CD4-positive, alpha-beta T cell (primary cell): ENCODE results near the gene OR8J3. TPM values are rescaled to one million over a fixed set of nuclear protein-coding genes. Genes with fewer than 3 reads are reported as not detected.

ENCODE experiments used
- ATAC-seq: fragments of 200-7000 bp; cut with Tn5 transposase; one replicate; pipeline ENCODE4 v1.10.0; 2022; ENCODE audit warnings: mild to moderate bottlenecking; ENCODE audit not compliant: poor library complexity
- CTCF ChIA-PET: fragments of 350-600 bp; sonication (Branson Sonifier 250); formaldehyde crosslinking; loops from one replicate; lab custom pipeline; 2021; ENCODE audit warnings: antibody characterized with exemption, inconsistent platforms; lab: Charles Lee
- POLR2A ChIA-PET: fragments of 350-600 bp; sonication (Branson Sonifier 250); formaldehyde crosslinking; loops from one replicate; lab custom pipeline; 2021; ENCODE audit warnings: antibody characterized with exemption, inconsistent platforms; lab: Charles Lee
- DNase-seq, 14 experiments: peaks; one replicate each; pipeline ENCODE4 v3.0.0-alpha.2; 2013 to 2020; ENCODE audit warnings: mixed read lengths in 2 of 14
- H3K27ac ChIP-seq, 2 donors: one replicate each; pipeline versions ENCODE4 v1.5.1 to v1.7.0; 2013; ENCODE audit warnings: low read length in 2 of 2, low read depth in 1 of 2, mild to moderate bottlenecking in 1 of 2
- H3K27me3 ChIP-seq, 2 experiments: 1 replicate in 1 of 2; 2 replicates in 1 of 2; pipeline versions ENCODE4 v1.6.1 to v1.7.0; 2013; ENCODE audit warnings: low read length in 2 of 2, control low read depth in 1 of 2, mild to moderate bottlenecking in 1 of 2, moderate library complexity in 1 of 2; ENCODE audit not compliant: insufficient read depth in 2 of 2, control insufficient read depth in 1 of 2
- H3K36me3 ChIP-seq: one replicate; pipeline ENCODE4 v1.6.1; 2013; ENCODE audit warnings: low read length, control low read depth; ENCODE audit not compliant: insufficient read depth
- H3K4me1 ChIP-seq: one replicate; pipeline ENCODE4 v1.6.1; 2013; ENCODE audit warnings: low read length, control low read depth; ENCODE audit not compliant: insufficient read depth
- H3K4me3 ChIP-seq: one replicate; pipeline ENCODE4 v1.5.1; 2013; ENCODE audit warnings: mild to moderate bottlenecking, low read length, moderate library complexity
- H3K9me3 ChIP-seq, 2 experiments: 1 replicate in 1 of 2; 2 replicates in 1 of 2; pipeline versions ENCODE4 v1.6.1 to v1.7.0; 2013; ENCODE audit warnings: low read length in 2 of 2, mild to moderate bottlenecking in 2 of 2, control low read depth in 1 of 2, moderate library complexity in 1 of 2; ENCODE audit not compliant: control insufficient read depth in 1 of 2, insufficient read depth in 1 of 2
- H3K27ac Mint-ChIP-seq: one replicate; pipeline ENCODE4 v1.8.0; 2020; ENCODE audit warnings: mixed read lengths
- H3K27me3 Mint-ChIP-seq: one replicate; pipeline ENCODE4 v1.8.0; 2021; ENCODE audit warnings: mixed read lengths
- H3K36me3 Mint-ChIP-seq: one replicate; pipeline ENCODE4 v1.8.0; 2021; ENCODE audit warnings: low read depth, mixed read lengths
- H3K4me1 Mint-ChIP-seq: one replicate; pipeline ENCODE4 v1.8.0; 2021; ENCODE audit warnings: low read depth, mixed read lengths
- H3K4me3 Mint-ChIP-seq: one replicate; pipeline ENCODE4 v1.8.0; 2020; ENCODE audit warnings: mild to moderate bottlenecking, mixed read lengths
- H3K9me3 Mint-ChIP-seq: one replicate; pipeline ENCODE4 v1.8.0; 2020; ENCODE audit warnings: mixed read lengths
- intact Hi-C, 2 experiments: fragments of 100-400 bp; cut with DNase I in 1 of 2; cut with micrococcal nuclease in 1 of 2; formaldehyde crosslinking; loops; one replicate each; pipeline versions ENCODE4 v1.15.1 to v1.9.0; 2023 to 2025; cut with DNase I, micrococcal nuclease
- polyA plus RNA-seq, 2 donors: library from polyadenylated mRNA; unstranded; fragments of 120-200 nt; gene quantifications; one replicate each; pipeline ENCODE4 v1.2.1, GENCODE V29; 2013
- total RNA-seq, 174 experiments: library from RNA in 2 of 174; stranded (reverse) in 2 of 174; gene quantifications; one replicate each; pipeline ENCODE4 v1.2.3 and lab custom pipeline; 2021 to 2026
- TF ChIP-seq, protein P1 (sequence below): fragments of 200-600 bp; IDR thresholded peaks from one replicate; pipeline ENCODE4 v1.8.0; 2022; ENCODE audit warnings: antibody characterized with exemption, mild to moderate bottlenecking

OR8J3 gene, protein sequence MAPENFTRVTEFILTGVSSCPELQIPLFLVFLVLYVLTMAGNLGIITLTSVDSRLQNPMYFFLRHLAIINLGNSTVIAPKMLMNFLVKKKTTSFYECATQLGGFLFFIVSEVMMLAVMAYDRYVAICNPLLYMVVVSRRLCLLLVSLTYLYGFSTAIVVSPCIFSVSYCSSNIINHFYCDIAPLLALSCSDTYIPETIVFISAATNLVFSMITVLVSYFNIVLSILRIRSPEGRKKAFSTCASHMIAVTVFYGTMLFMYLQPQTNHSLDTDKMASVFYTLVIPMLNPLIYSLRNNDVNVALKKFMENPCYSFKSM
- total RNA-seq (not detected), total RNA-seq (lab: John Stamatoyannopoulos, UW) (0 to 0.11 (median 0) reads per million in 172 experiments)
- polyA plus RNA-seq (2013, experiment 1 of 2): not detected
- polyA plus RNA-seq (2013, experiment 2 of 2): not detected

DNA sequence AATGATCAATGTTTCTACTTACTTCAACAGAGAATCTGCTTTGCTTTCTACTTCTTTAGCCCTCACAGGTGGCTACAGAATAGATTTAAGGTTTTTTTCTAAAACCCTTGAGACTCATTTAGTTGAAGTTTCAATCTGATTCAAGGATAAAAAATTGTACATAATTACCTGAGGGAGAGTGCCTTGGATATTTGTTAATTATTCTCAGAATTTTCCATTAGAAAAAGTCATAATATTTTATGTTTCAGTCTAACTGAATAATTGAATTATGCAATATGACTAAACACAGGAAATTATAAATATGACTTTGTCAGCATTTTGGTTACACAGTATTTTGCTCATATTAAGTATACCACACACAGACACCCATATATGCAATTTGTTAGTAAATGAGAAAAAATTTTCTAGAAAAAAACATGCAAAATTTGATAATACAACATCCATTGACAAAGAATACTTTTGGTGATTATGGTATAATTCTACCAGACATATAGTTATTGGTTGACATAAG is at the start of gene OR8J3:
Gene OR8J3 (minus strand): TSS at position 51 of the 511 bp plus-strand sequence. CDS start 2,483 bp downstream, outside the sequence.
- H3K27ac Mint-ChIP-seq: no peak within 1 kb of the TSS

DNA sequence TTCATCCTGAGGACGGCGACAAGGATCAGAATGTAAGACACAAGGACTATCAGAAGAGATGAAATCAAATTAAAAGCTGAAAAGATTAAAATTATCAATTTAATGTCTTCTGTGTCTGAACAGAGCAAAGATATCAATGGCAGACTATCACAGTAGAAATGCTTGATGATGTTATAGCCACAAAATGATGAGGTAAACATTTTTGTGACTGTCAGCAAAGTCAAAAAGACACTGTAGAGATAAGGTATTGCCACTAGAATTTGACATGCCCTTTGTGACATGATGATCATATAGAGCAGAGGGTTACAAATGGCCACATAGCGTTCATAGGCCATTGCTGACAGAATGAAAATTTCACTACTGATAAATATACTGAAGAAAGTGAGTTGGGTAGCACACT is 48.6 kb upstream of the OR8J3 start:
- H3K27me3 Mint-ChIP-seq: no peaks in the 10 kb centered on the region
- CTCF ChIA-PET: no interaction called here
- ATAC-seq (no peak), DNase-seq (no peak)
- peaks cover 8% of the 10 kb centered on the region for H3K9me3 Mint-ChIP-seq
- H3K4me1 ChIP-seq: no peaks in the 10 kb centered on the region
- TF ChIP-seq, protein P1, sequence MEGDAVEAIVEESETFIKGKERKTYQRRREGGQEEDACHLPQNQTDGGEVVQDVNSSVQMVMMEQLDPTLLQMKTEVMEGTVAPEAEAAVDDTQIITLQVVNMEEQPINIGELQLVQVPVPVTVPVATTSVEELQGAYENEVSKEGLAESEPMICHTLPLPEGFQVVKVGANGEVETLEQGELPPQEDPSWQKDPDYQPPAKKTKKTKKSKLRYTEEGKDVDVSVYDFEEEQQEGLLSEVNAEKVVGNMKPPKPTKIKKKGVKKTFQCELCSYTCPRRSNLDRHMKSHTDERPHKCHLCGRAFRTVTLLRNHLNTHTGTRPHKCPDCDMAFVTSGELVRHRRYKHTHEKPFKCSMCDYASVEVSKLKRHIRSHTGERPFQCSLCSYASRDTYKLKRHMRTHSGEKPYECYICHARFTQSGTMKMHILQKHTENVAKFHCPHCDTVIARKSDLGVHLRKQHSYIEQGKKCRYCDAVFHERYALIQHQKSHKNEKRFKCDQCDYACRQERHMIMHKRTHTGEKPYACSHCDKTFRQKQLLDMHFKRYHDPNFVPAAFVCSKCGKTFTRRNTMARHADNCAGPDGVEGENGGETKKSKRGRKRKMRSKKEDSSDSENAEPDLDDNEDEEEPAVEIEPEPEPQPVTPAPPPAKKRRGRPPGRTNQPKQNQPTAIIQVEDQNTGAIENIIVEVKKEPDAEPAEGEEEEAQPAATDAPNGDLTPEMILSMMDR: no peak
- no peak overlapping the region for H3K27ac Mint-ChIP-seq
- no peaks in the 10 kb centered on the region for H3K36me3 Mint-ChIP-seq
- intact Hi-C loops: no loop called here
- H3K4me3 ChIP-seq: no peak overlapping the region
- peaks cover 0 to 3% of the 10 kb centered on the region in 2 experiments for H3K9me3 ChIP-seq
- no peak overlapping the region for H3K4me3 Mint-ChIP-seq
- POLR2A ChIA-PET: no interaction called here
- H3K36me3 ChIP-seq: no peaks in the 10 kb centered on the region
- no peaks in the 10 kb centered on the region for H3K27me3 ChIP-seq
- no peaks in the 10 kb centered on the region for H3K4me1 Mint-ChIP-seq
- no peak overlapping the region for H3K27ac ChIP-seq

More for the DNA sequence above, at the start of gene OR8J3:
- DNase-seq (no peak), ATAC-seq (no peak)
- Histone ChIP-seq H3K9me3 (peaks cover 0 to 14% of the 10 kb centered on the region in 2 experiments), H3K4me1 (no peaks in the 10 kb centered on the region), H3K27me3 (no peaks in the 10 kb centered on the region), H3K36me3 (no peaks in the 10 kb centered on the region), H3K4me3 (no peak within 1 kb of the TSS), H3K27ac (no peak within 1 kb of the TSS)
- POLR2A ChIA-PET: no interaction called here
- Mint-ChIP-seq H3K4me1 (no peaks in the 10 kb centered on the region), H3K9me3 (peaks cover 2% of the 10 kb centered on the region), H3K27me3 (no peaks in the 10 kb centered on the region), H3K36me3 (no peaks in the 10 kb centered on the region), H3K4me3 (no peak within 1 kb of the TSS)
- CTCF ChIA-PET: no interaction called here
- TF ChIP-seq, protein P1: no peak
- intact Hi-C loops: no loop called here

DNA sequence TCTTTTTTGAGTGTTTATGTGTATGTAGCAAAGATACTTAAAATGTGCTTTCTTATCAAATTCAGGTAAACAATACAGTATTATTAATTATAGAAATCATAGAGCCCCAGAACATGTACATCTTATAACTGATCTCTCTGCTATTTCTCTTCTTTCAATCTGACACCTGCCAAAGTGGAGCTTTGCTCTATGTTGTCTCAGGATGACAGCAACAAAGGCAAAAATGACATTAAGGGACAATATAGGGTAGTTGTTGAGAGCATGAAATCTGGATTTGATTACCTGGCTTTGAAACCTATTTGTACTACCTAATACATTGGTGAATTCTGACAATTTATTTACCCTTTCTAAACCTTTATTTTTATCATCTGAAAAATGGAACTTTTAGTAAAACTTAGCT is 43.5 kb upstream of the OR8J3 start:
- TF ChIP-seq, protein P1: no peak
- no peak overlapping the region for H3K27ac ChIP-seq

More for the DNA sequence above, 43.5 kb upstream of the OR8J3 start:
- H3K9me3 Mint-ChIP-seq: peaks cover 11% of the 10 kb centered on the region
- no peak overlapping the region for H3K4me3 Mint-ChIP-seq
- no peaks in the 10 kb centered on the region for H3K27me3 Mint-ChIP-seq
- peaks cover 3% of the 10 kb centered on the region in 2 experiments for H3K9me3 ChIP-seq
- H3K4me1 Mint-ChIP-seq: no peaks in the 10 kb centered on the region
- no peak overlapping the region for H3K4me3 ChIP-seq
- ChIA-PET POLR2A (no interaction called here), CTCF (no interaction called here)
- H3K27ac Mint-ChIP-seq: no peak overlapping the region
- DNase-seq: no peak
- no peaks in the 10 kb centered on the region for H3K4me1 ChIP-seq
- H3K27me3 ChIP-seq: no peaks in the 10 kb centered on the region
- ATAC-seq: no peak
- no peaks in the 10 kb centered on the region for H3K36me3 Mint-ChIP-seq
- H3K36me3 ChIP-seq: no peaks in the 10 kb centered on the region
- intact Hi-C loops: no loop called here
